Measurements from ENCODE around the gene ZNF701.

DNA sequence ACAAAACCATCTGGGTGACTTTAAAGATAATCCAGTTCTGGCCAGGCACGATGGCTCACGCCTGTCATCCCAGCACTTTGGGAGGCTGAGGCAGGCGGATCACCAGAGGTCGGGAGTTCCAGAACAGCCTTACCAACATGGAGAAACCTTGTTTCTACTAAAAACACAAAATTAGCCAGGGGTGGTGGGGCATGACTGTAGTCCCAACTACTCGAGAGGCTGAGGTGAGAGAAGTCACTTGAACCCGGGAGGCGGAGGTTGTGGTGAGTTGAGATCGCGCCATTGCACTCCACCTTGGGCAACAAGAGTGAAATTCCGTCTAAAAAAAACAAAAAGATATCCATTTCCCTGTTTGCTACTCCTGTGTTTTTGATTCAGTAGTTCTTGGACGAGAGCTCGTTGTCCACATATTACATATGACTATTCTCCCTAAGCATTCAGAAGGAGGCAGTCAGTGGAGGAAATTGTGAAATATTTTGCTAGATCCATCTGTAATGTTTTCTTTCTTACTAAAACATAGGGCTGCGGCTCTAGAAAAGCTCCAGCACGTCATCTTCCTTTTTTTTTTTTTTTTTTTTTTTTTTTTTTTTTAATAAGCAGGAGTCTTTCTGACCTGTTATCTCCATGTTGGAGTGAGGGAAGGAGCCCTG lies 33.6 kb downstream of the ZNF701 start:
- TF ChIP-seq JUNB (IDR thresholded peaks at IDR 0.05; ENCODE audit: unreplicated experiment) (no peak), NANOG (IDR thresholded peaks at IDR 0.05; ENCODE audit: borderline replicate concordance) (no peak), ZNF331 (CRISPR knock-in tag; IDR thresholded peaks at IDR 0.05; ENCODE audit: low read depth) (no peak), POLR2AphosphoS5 (IDR thresholded peaks at IDR 0.05; ENCODE audit: low read depth) (no peak), EZH2 (IDR thresholded peaks at IDR 0.05; ENCODE audit: low read depth, unreplicated experiment) (no peak), EZH2phosphoT487 (IDR thresholded peaks at IDR 0.05; ENCODE audit: unreplicated experiment) (no peak), CREB1 (CRISPR knock-in tag; IDR thresholded peaks at IDR 0.05; ENCODE audit: low read depth) (no peak), STAT1 (IDR thresholded peaks at IDR 0.05; ENCODE audit: unreplicated experiment) (no peak)
- TF ChIP-seq, protein P1, sequence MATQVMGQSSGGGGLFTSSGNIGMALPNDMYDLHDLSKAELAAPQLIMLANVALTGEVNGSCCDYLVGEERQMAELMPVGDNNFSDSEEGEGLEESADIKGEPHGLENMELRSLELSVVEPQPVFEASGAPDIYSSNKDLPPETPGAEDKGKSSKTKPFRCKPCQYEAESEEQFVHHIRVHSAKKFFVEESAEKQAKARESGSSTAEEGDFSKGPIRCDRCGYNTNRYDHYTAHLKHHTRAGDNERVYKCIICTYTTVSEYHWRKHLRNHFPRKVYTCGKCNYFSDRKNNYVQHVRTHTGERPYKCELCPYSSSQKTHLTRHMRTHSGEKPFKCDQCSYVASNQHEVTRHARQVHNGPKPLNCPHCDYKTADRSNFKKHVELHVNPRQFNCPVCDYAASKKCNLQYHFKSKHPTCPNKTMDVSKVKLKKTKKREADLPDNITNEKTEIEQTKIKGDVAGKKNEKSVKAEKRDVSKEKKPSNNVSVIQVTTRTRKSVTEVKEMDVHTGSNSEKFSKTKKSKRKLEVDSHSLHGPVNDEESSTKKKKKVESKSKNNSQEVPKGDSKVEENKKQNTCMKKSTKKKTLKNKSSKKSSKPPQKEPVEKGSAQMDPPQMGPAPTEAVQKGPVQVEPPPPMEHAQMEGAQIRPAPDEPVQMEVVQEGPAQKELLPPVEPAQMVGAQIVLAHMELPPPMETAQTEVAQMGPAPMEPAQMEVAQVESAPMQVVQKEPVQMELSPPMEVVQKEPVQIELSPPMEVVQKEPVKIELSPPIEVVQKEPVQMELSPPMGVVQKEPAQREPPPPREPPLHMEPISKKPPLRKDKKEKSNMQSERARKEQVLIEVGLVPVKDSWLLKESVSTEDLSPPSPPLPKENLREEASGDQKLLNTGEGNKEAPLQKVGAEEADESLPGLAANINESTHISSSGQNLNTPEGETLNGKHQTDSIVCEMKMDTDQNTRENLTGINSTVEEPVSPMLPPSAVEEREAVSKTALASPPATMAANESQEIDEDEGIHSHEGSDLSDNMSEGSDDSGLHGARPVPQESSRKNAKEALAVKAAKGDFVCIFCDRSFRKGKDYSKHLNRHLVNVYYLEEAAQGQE (IDR thresholded peaks at IDR 0.05; ENCODE audit: unreplicated experiment), result no peak
- TF ChIP-seq, protein P2, sequence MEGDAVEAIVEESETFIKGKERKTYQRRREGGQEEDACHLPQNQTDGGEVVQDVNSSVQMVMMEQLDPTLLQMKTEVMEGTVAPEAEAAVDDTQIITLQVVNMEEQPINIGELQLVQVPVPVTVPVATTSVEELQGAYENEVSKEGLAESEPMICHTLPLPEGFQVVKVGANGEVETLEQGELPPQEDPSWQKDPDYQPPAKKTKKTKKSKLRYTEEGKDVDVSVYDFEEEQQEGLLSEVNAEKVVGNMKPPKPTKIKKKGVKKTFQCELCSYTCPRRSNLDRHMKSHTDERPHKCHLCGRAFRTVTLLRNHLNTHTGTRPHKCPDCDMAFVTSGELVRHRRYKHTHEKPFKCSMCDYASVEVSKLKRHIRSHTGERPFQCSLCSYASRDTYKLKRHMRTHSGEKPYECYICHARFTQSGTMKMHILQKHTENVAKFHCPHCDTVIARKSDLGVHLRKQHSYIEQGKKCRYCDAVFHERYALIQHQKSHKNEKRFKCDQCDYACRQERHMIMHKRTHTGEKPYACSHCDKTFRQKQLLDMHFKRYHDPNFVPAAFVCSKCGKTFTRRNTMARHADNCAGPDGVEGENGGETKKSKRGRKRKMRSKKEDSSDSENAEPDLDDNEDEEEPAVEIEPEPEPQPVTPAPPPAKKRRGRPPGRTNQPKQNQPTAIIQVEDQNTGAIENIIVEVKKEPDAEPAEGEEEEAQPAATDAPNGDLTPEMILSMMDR (conservative IDR thresholded peaks at IDR 0.05; ENCODE audit: low read depth in 2 of 2), result no peak

Data from GM23338 (cell line).